Measurements from ENCODE around the gene KRTAP9-9. TPM values are rescaled to one million over a fixed set of nuclear protein-coding genes. Genes with fewer than 3 reads are reported as not detected.

Gene KRTAP9-9
- total RNA-seq, 1 donor from 2014 or later, result not detected

Other genes with a start within 250 kb of the KRTAP9-9 start
- not detected for gene KRTAP3-1, start 246.3 kb upstream of the KRTAP9-9 start, total RNA-seq
- not detected for gene KRTAP1-5, start 228.2 kb upstream of the KRTAP9-9 start, total RNA-seq
- not detected for gene KRTAP1-4, start 225.2 kb upstream of the KRTAP9-9 start, total RNA-seq
- not detected for gene KRTAP1-3, start 220.5 kb upstream of the KRTAP9-9 start, total RNA-seq
- not detected for gene KRTAP1-1, start 213.9 kb upstream of the KRTAP9-9 start, total RNA-seq
- gene KRTAP2-1, start 208.1 kb upstream of the KRTAP9-9 start, total RNA-seq, result not detected
- not detected for gene KRTAP2-2, start 200.2 kb upstream of the KRTAP9-9 start, total RNA-seq
- not detected for gene KRTAP2-3, start 195.3 kb upstream of the KRTAP9-9 start, total RNA-seq
- gene KRTAP2-4, start 189.5 kb upstream of the KRTAP9-9 start, total RNA-seq, result not detected
- gene KRTAP4-7, start 171.2 kb upstream of the KRTAP9-9 start, total RNA-seq, result not detected
- not detected for gene KRTAP4-8, start 157.2 kb upstream of the KRTAP9-9 start, total RNA-seq
- gene KRTAP4-16, start 153.2 kb upstream of the KRTAP9-9 start, total RNA-seq, result not detected
- not detected for gene KRTAP4-9, start 150.0 kb upstream of the KRTAP9-9 start, total RNA-seq
- gene KRTAP4-11, start 137.0 kb upstream of the KRTAP9-9 start, total RNA-seq, result not detected
- gene KRTAP4-12, start 131.2 kb upstream of the KRTAP9-9 start, total RNA-seq, result not detected
- gene KRTAP4-6, start 114.8 kb upstream of the KRTAP9-9 start, total RNA-seq, result not detected
- not detected for gene KRTAP4-5, start 105.6 kb upstream of the KRTAP9-9 start, total RNA-seq
- not detected for gene KRTAP4-4, start 94.6 kb upstream of the KRTAP9-9 start, total RNA-seq
- not detected for gene KRTAP4-3, start 87.2 kb upstream of the KRTAP9-9 start, total RNA-seq
- gene KRTAP4-2, start 77.2 kb upstream of the KRTAP9-9 start, total RNA-seq, result not detected
- not detected for gene KRTAP4-1, start 70.5 kb upstream of the KRTAP9-9 start, total RNA-seq
- gene KRTAP9-1, start 65.5 kb upstream of the KRTAP9-9 start, total RNA-seq, result not detected
- gene KRTAP9-2, start 28.7 kb upstream of the KRTAP9-9 start, total RNA-seq, result not detected
- not detected for gene KRTAP9-3, start 22.9 kb upstream of the KRTAP9-9 start, total RNA-seq
- gene KRTAP9-8, start 17.4 kb upstream of the KRTAP9-9 start, total RNA-seq, result not detected
- not detected for gene KRTAP9-4, start 5.7 kb upstream of the KRTAP9-9 start, total RNA-seq
- gene KRTAP9-6, start 10.0 kb downstream of the KRTAP9-9 start, total RNA-seq, result not detected
- gene KRTAP9-7, start 20.3 kb downstream of the KRTAP9-9 start, total RNA-seq, result not detected
- gene KRTAP29-1, start 47.5 kb downstream of the KRTAP9-9 start, total RNA-seq, result not detected
- gene KRTAP16-1, start 53.9 kb downstream of the KRTAP9-9 start, total RNA-seq, result not detected
- gene KRTAP17-1, start 60.3 kb downstream of the KRTAP9-9 start, total RNA-seq, result not detected
- not detected for gene KRT33A, start 95.4 kb downstream of the KRTAP9-9 start, total RNA-seq
- not detected for gene KRT33B, start 114.4 kb downstream of the KRTAP9-9 start, total RNA-seq
- not detected for gene KRT34, start 126.9 kb downstream of the KRTAP9-9 start, total RNA-seq
- not detected for gene KRT31, start 142.2 kb downstream of the KRTAP9-9 start, total RNA-seq
- not detected for gene KRT37, start 169.2 kb downstream of the KRTAP9-9 start, total RNA-seq
- not detected for gene KRT38, start 185.6 kb downstream of the KRTAP9-9 start, total RNA-seq
- not detected for gene KRT32, start 212.0 kb downstream of the KRTAP9-9 start, total RNA-seq
- gene KRT35, start 225.8 kb downstream of the KRTAP9-9 start, total RNA-seq, result not detected
- gene KRT36, start 234.5 kb downstream of the KRTAP9-9 start, total RNA-seq, result not detected